CD14-positive monocyte (primary cell): ENCODE data around the gene SIGLEC12. TPM values are rescaled to one million over a fixed set of nuclear protein-coding genes. Genes with fewer than 3 reads are reported as not detected.
"Not testable (repeated sequence)": the region's sequence is repeated elsewhere in the genome, so short reads cannot be mapped to it uniquely, and the experiment has no call there.

ENCODE experiments used
- DNase-seq, 3 donors: peaks; one replicate each; pipeline ENCODE4 v3.0.0-alpha.2; 2011 to 2022
- H2AFZ ChIP-seq: 2 replicates; pipeline ENCODE4 v1.6.0; 2012; ENCODE audit warnings: mild to moderate bottlenecking, low read depth, low read length, inconsistent platforms; ENCODE audit not compliant: insufficient read depth, poor library complexity, severe bottlenecking
- H3K27ac ChIP-seq, 2 donors: 1 replicate in 1 of 2; 2 replicates in 1 of 2; pipeline ENCODE4 v1.5.1; 2012 to 2013; ENCODE audit warnings: low read length in 2 of 2, control low read depth in 1 of 2, inconsistent platforms in 1 of 2, low read depth in 1 of 2, mild to moderate bottlenecking in 1 of 2
- H3K27me3 ChIP-seq, 2 donors: one replicate each; pipeline versions ENCODE4 v1.6.0 to v1.6.1; 2011 to 2013; ENCODE audit warnings: low read length in 2 of 2; ENCODE audit not compliant: control insufficient read depth in 2 of 2, insufficient read depth in 2 of 2
- H3K36me3 ChIP-seq, 2 donors: replicated peaks in 1 of 2; 1 replicate in 1 of 2; 2 replicates in 1 of 2; pipeline versions ENCODE4 v1.5.1 to v1.6.1; 2012 to 2013; ENCODE audit warnings: low read length in 2 of 2, control low read depth in 1 of 2, inconsistent platforms in 1 of 2, mild to moderate bottlenecking in 1 of 2; ENCODE audit not compliant: insufficient read depth in 2 of 2, control insufficient read depth in 1 of 2
- H3K4me1 ChIP-seq, 2 donors: 1 replicate in 1 of 2; 2 replicates in 1 of 2; pipeline versions ENCODE4 v1.5.1 to v1.6.1; 2012 to 2013; ENCODE audit warnings: low read length in 2 of 2, control low read depth in 1 of 2, inconsistent platforms in 1 of 2, mild to moderate bottlenecking in 1 of 2, moderate library complexity in 1 of 2; ENCODE audit not compliant: insufficient read depth in 2 of 2, control insufficient read depth in 1 of 2
- H3K4me2 ChIP-seq: replicated peaks from 2 replicates; pipeline ENCODE3; 2012; ENCODE audit warnings: low read length, moderate library complexity, mild to moderate bottlenecking; ENCODE audit not compliant: poor library complexity, severe bottlenecking; ENCODE audit errors: extremely low read depth
- H3K4me3 ChIP-seq, 3 experiments: fragments of 200-600 bp in 1 of 3; sonication (generic) in 1 of 3; replicated peaks in 1 of 3; 1 replicate in 2 of 3; 2 replicates in 1 of 3; pipeline ENCODE4 v1.5.1; 2011 to 2013; ENCODE audit warnings: low read length in 3 of 3, mild to moderate bottlenecking in 3 of 3, control low read depth in 2 of 3, low read depth in 2 of 3, inconsistent platforms in 1 of 3, moderate library complexity in 1 of 3
- H3K79me2 ChIP-seq: 2 replicates; pipeline ENCODE4 v1.6.0; 2012; ENCODE audit warnings: mild to moderate bottlenecking, control low read depth, inconsistent platforms, low read length, moderate library complexity; ENCODE audit not compliant: insufficient read depth
- H3K9ac ChIP-seq: 2 replicates; pipeline ENCODE4 v1.6.0; 2017; ENCODE audit warnings: low read length, mild to moderate bottlenecking; ENCODE audit not compliant: insufficient read depth, poor library complexity, severe bottlenecking
- H3K9me3 ChIP-seq, 2 donors: replicated peaks in 1 of 2; 1 replicate in 1 of 2; 2 replicates in 1 of 2; pipeline versions ENCODE4 v1.5.1 to v1.6.1; 2012 to 2013; ENCODE audit warnings: low read length in 2 of 2, control low read depth in 1 of 2; ENCODE audit not compliant: control insufficient read depth in 1 of 2, insufficient read depth in 1 of 2
- H4K20me1 ChIP-seq: 2 replicates; pipeline ENCODE4 v1.6.0; 2012; ENCODE audit warnings: mild to moderate bottlenecking, low read length, control low read depth, moderate library complexity; ENCODE audit not compliant: insufficient read depth
- H3K27ac Mint-ChIP-seq, 7 donors: one replicate each; pipeline ENCODE4 v1.8.0; 2020; ENCODE audit warnings: mild to moderate bottlenecking in 7 of 7, mixed read lengths in 7 of 7, moderate library complexity in 6 of 7, inconsistent platforms in 2 of 7
- H3K27me3 Mint-ChIP-seq, 3 donors: one replicate each; pipeline ENCODE4 v1.8.0; 2021 to 2022; ENCODE audit warnings: low read depth in 3 of 3, mild to moderate bottlenecking in 3 of 3, mixed read lengths in 3 of 3, moderate library complexity in 3 of 3, inconsistent platforms in 1 of 3
- H3K36me3 Mint-ChIP-seq, 2 donors: one replicate each; pipeline ENCODE4 v1.8.0; 2020; ENCODE audit warnings: mixed read lengths in 2 of 2, inconsistent platforms in 1 of 2, mild to moderate bottlenecking in 1 of 2
- H3K4me1 Mint-ChIP-seq: one replicate; pipeline ENCODE4 v1.8.0; 2020; ENCODE audit warnings: mild to moderate bottlenecking, mixed read lengths
- H3K4me3 Mint-ChIP-seq, 2 donors: one replicate each; pipeline ENCODE4 v1.8.0; 2020; ENCODE audit warnings: mild to moderate bottlenecking in 2 of 2, mixed read lengths in 2 of 2, moderate library complexity in 1 of 2
- H3K9me3 Mint-ChIP-seq, 7 donors: one replicate each; pipeline ENCODE4 v1.8.0; 2020 to 2022; ENCODE audit warnings: mixed read lengths in 7 of 7, mild to moderate bottlenecking in 6 of 7, moderate library complexity in 6 of 7, inconsistent platforms in 2 of 7
- WGBS: methylation state at CpG from one replicate; pipeline ENCODE4 v1.1.5; 2013; ENCODE audit warnings: missing lambda C conversion rate; ENCODE audit not compliant: insufficient coverage; 5-methylcytosine and 5-hydroxymethylcytosine counted together
- intact Hi-C, 2 donors: fragments of 100-400 bp; cut with micrococcal nuclease; formaldehyde crosslinking; loops; one replicate each; pipeline versions ENCODE4 v1.15.0 to v1.15.1; 2023
- polyA plus RNA-seq, 3 donors: library from polyadenylated mRNA; depleted of rRNA in 1 of 3; unstranded in 2 of 3; stranded (reverse) in 1 of 3; fragments of 300-500 nt in 2 of 3; fragments of >200 nt in 1 of 3; fragmentation: Illumina TruSeq in 2 of 3; gene quantifications; 1 replicate in 2 of 3; 2 replicates in 1 of 3; pipeline ENCODE4 v1.2.3, GENCODE V29; 2012 to 2021
- TF ChIP-seq, protein P1 (sequence below): fragments of 200-600 bp; IDR thresholded peaks from one replicate; pipeline ENCODE4 v1.8.0; 2022; ENCODE audit warnings: antibody characterized with exemption, mild to moderate bottlenecking

Gene SIGLEC12
- polyA plus RNA-seq, 3 donors = 0.24 to 1.8 (median 1.3) TPM

DNA sequence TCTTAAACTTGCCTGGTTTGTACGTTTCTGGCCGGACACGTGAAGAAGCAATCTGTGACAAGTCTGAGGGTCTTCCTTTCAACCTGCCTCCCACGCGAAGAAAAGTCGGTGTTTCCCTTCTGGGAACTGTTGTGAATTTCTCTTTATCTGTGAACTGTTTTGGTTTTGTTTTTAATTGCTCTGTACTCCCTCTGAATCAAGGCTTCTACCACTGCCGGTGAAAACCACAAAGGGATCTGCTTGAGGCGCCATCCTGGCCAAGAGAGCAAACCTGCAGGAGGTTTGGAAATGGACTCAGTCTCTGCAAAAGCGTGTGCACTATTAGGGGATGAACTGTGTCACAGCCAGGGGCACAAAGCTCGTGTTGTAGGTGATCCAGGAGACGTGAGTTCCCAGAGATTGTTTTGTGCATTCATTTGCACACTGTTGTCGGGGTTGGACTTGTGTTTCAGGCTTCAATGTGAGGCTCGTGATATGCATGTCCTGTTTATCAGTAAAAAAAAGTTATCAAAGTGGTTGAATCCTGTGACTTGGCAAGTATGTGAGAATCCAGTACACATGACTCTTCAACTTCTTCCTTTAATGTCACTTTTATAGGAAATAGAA, 53.1 kb downstream of the SIGLEC12 start:
- TF ChIP-seq, protein P1, sequence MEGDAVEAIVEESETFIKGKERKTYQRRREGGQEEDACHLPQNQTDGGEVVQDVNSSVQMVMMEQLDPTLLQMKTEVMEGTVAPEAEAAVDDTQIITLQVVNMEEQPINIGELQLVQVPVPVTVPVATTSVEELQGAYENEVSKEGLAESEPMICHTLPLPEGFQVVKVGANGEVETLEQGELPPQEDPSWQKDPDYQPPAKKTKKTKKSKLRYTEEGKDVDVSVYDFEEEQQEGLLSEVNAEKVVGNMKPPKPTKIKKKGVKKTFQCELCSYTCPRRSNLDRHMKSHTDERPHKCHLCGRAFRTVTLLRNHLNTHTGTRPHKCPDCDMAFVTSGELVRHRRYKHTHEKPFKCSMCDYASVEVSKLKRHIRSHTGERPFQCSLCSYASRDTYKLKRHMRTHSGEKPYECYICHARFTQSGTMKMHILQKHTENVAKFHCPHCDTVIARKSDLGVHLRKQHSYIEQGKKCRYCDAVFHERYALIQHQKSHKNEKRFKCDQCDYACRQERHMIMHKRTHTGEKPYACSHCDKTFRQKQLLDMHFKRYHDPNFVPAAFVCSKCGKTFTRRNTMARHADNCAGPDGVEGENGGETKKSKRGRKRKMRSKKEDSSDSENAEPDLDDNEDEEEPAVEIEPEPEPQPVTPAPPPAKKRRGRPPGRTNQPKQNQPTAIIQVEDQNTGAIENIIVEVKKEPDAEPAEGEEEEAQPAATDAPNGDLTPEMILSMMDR = no peak
- Histone ChIP-seq H3K79me2 (no peaks in the 10 kb centered on the region), H3K36me3 (no peaks in the 10 kb centered on the region), H3K27ac (no peak overlapping the region), H3K4me2 (no peak overlapping the region), H2AFZ (no peak overlapping the region), H4K20me1 (no peaks in the 10 kb centered on the region), H3K27me3 (peaks cover 0 to 7% of the 10 kb centered on the region in 2 donors), H3K9ac (no peak overlapping the region), H3K9me3 (peaks cover 11 to 13% of the 10 kb centered on the region in 2 donors), H3K4me3 (no peak overlapping the region), H3K4me1 (no peaks in the 10 kb centered on the region)
- Mint-ChIP-seq H3K36me3 (no peaks in the 10 kb centered on the region), H3K9me3 (peaks cover 12 to 26% (median 19%) of the 10 kb centered on the region in 7 donors), H3K27ac (no peak overlapping the region), H3K27me3 (peaks cover 16 to 28% (median 22%) of the 10 kb centered on the region in 3 donors), H3K4me1 (peaks cover 5% of the 10 kb centered on the region), H3K4me3 (peak overlapping the region in 1 of 2 donors; percentile 29)
- intact Hi-C loops = no loop called here
- 4% methylated on average over 10 of the region's 13 CpGs for WGBS
- no peak for DNase-seq

DNA sequence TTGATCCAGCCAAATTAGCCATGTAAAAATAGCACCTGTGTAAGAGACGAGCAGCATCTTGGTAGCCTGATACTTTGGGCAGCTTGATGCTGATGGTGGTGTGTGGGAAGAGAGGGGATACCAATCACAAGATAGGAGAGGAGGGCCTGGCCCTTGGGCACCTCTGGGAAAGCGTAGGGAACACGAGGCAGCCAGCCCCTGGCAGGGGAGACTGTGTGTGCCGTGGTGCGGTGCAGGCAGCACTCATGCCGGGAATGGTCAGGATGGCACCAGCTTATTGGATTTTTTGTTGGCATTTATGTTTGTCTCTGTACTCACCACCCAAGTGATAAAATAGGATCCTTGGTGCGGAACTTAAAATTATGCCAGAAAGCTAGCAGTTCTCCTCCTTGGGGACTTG, 53.6 kb downstream of the SIGLEC12 start:
- Histone ChIP-seq H4K20me1 (no peaks in the 10 kb centered on the region), H3K9ac (no peak overlapping the region), H3K4me1 (no peaks in the 10 kb centered on the region), H3K9me3 (peaks cover 11 to 13% of the 10 kb centered on the region in 2 donors), H3K36me3 (no peaks in the 10 kb centered on the region), H3K79me2 (no peaks in the 10 kb centered on the region), H3K27ac (no peak overlapping the region), H3K27me3 (peaks cover 3 to 11% of the 10 kb centered on the region in 2 donors), H3K4me3 (no peak overlapping the region), H2AFZ (no peak overlapping the region), H3K4me2 (no peak overlapping the region)
- Mint-ChIP-seq H3K27me3 (peaks cover 16 to 33% (median 26%) of the 10 kb centered on the region in 3 donors), H3K27ac (no peak overlapping the region), H3K4me1 (peaks cover 5% of the 10 kb centered on the region), H3K36me3 (no peaks in the 10 kb centered on the region), H3K4me3 (peak overlapping the region in 1 of 2 donors; percentile 29), H3K9me3 (peaks cover 12 to 26% (median 19%) of the 10 kb centered on the region in 7 donors)
- TF ChIP-seq, protein P1 = no peak
- WGBS = 90% methylated on average over 5 of the region's 7 CpGs
- no peak for DNase-seq
- intact Hi-C loops = no loop called here

DNA sequence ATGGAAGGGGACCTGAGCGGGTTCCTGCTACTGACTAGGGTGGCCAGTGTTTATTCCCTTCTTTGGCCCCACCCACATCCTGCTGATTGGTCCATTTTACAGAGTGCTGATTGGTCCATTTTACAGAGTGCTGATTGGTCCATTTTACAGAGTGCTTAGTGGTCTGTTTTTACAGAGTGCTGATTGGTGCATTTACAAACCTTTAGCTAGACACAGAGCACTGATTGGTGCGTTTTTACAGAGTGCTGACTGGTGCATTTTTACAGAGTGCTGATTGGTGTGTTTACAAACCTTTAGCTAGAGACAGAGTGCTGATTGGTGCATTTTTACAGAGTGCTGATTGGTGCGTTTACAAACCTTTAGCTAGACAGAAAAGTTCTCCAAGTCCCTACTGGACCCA, 54.1 kb downstream of the SIGLEC12 start:
- H3K27ac ChIP-seq, H3K36me3 Mint-ChIP-seq, H3K36me3 ChIP-seq, H3K4me3 ChIP-seq, H3K9ac ChIP-seq, H3K27ac Mint-ChIP-seq, H3K4me2 ChIP-seq, H3K4me1 Mint-ChIP-seq, H3K79me2 ChIP-seq, H4K20me1 ChIP-seq, H3K4me3 Mint-ChIP-seq, H3K4me1 ChIP-seq, DNase-seq, intact Hi-C loops, H2AFZ ChIP-seq: not testable (repeated sequence)
- peaks cover 5 to 15% of the 10 kb centered on the region in 2 donors for H3K27me3 ChIP-seq
- peaks cover 12 to 26% (median 19%) of the 10 kb centered on the region in 7 donors for H3K9me3 Mint-ChIP-seq
- peaks cover 20 to 38% (median 31%) of the 10 kb centered on the region in 3 donors for H3K27me3 Mint-ChIP-seq
- peaks cover 11 to 13% of the 10 kb centered on the region in 2 donors for H3K9me3 ChIP-seq
- 100% methylated on average over 1 of the region's 3 CpGs for WGBS
